KG1 (cell line): ENCODE data around the gene NRXN2.

ENCODE experiments used
- DNase-seq: peaks from one replicate; lab custom pipeline; 2025; lab: John Stamatoyannopoulos, UW

Gene NRXN2

GRCh38 chr11:64590763-64591221 lies 132.2 kb downstream of the NRXN2 start, which contains the start of gene SLC22A12:
Gene SLC22A12 (plus strand): TSS chr11:64591220. CDS start chr11:64591557, 337 bp downstream.
- no peak for DNase-seq

GRCh38 chr11:64588701-64589100 lies 134.3 kb downstream of the NRXN2 start:
- no peak for DNase-seq

- DNase-seq: no peak
These were observed 136.6 kb downstream of the NRXN2 start for GRCh38 chr11:64586366-64586765.

- no peak for DNase-seq
These were observed 137.8 kb downstream of the NRXN2 start for GRCh38 chr11:64585150-64585549.

GRCh38 chr11:64583296-64584262 lies 139.4 kb downstream of the NRXN2 start:
- no peak for DNase-seq

- DNase-seq: no peak
These were observed 140.1 kb downstream of the NRXN2 start for GRCh38 chr11:64582885-64583284.

GRCh38 chr11:64581057-64581523 lies 141.9 kb downstream of the NRXN2 start:
- DNase-seq: no peak

- no peak for DNase-seq
These were observed 142.6 kb downstream of the NRXN2 start for GRCh38 chr11:64580412-64580811.

GRCh38 chr11:64577202-64577601 lies 145.8 kb downstream of the NRXN2 start:
- no peak for DNase-seq

GRCh38 chr11:64572143-64572542 lies 150.9 kb downstream of the NRXN2 start:
- DNase-seq: no peak

- no peak for DNase-seq
These were observed 151.4 kb downstream of the NRXN2 start for GRCh38 chr11:64571410-64572091.

GRCh38 chr11:64571050-64571409 lies 152.0 kb downstream of the NRXN2 start:
- no peak for DNase-seq

- no peak for DNase-seq
These were observed 152.7 kb downstream of the NRXN2 start for GRCh38 chr11:64570341-64570740.

GRCh38 chr11:64569300-64569970 lies 153.6 kb downstream of the NRXN2 start:
- no peak for DNase-seq

- no peak for DNase-seq
These were observed 154.3 kb downstream of the NRXN2 start for GRCh38 chr11:64568584-64569140.

GRCh38 chr11:64568041-64568571 lies 154.9 kb downstream of the NRXN2 start:
- no peak for DNase-seq

GRCh38 chr11:64566915-64567891 lies 155.8 kb downstream of the NRXN2 start:
- DNase-seq: no peak

GRCh38 chr11:64566042-64566914 lies 156.7 kb downstream of the NRXN2 start:
- no peak for DNase-seq
